Measurements from ENCODE around the gene LETM1.

DNA sequence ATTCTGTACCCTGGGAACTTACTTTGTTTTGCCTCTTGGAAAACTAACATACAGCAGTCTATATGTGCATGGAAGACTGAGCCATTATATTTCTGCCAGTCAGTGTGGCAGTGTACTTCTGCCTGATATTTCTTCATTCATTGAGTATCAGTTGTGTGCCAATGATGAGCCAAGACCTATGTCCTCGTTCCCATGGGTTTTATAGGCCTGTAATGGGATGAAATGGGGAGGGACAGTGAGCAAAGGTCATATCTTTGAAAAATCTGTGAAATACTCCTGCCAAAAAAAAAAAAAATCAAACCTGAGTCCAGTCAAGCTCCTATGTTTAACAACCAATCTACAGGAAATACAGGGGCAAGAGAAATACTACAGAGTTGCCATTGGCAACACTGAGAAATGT, 24.4 kb upstream of the LETM1 start:
- TF ChIP-seq, protein P1, sequence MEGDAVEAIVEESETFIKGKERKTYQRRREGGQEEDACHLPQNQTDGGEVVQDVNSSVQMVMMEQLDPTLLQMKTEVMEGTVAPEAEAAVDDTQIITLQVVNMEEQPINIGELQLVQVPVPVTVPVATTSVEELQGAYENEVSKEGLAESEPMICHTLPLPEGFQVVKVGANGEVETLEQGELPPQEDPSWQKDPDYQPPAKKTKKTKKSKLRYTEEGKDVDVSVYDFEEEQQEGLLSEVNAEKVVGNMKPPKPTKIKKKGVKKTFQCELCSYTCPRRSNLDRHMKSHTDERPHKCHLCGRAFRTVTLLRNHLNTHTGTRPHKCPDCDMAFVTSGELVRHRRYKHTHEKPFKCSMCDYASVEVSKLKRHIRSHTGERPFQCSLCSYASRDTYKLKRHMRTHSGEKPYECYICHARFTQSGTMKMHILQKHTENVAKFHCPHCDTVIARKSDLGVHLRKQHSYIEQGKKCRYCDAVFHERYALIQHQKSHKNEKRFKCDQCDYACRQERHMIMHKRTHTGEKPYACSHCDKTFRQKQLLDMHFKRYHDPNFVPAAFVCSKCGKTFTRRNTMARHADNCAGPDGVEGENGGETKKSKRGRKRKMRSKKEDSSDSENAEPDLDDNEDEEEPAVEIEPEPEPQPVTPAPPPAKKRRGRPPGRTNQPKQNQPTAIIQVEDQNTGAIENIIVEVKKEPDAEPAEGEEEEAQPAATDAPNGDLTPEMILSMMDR (IDR thresholded peaks at IDR 0.05; ENCODE audit: extremely low read depth in 1 of 2, insufficient read depth in 1 of 2, low read depth in 1 of 2, low read length in 2 of 2), result no peak
- TF ChIP-seq, protein P2, sequence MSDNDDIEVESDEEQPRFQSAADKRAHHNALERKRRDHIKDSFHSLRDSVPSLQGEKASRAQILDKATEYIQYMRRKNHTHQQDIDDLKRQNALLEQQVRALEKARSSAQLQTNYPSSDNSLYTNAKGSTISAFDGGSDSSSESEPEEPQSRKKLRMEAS (IDR thresholded peaks at IDR 0.05; ENCODE audit: insufficient read depth, insufficient read length), result no peak

Measured in endothelial cell of umbilical vein (primary cell).